HG02973 (cell line): ENCODE data around the gene CATSPER4.

Source experiments
- ATAC-seq: cut with Tn5 transposase; IDR thresholded peaks from one replicate; pipeline ENCODE4 v1.9.1; 2021; ENCODE audit warnings: moderate library complexity; ENCODE audit not compliant: unreplicated experiment

CATSPER4 gene

GRCh38 chr1:26234644-26235370, 44.4 kb downstream of the CATSPER4 start:
- peak; percentile 10 for ATAC-seq

- no peak for ATAC-seq
Observed at GRCh38 chr1:26237230-26237966, 47.0 kb downstream of the CATSPER4 start.

- no peak for ATAC-seq
Observed at GRCh38 chr1:26239936-26240335, 49.5 kb downstream of the CATSPER4 start.
